Measurements from ENCODE around the gene GBP5.

Gene GBP5

DNA sequence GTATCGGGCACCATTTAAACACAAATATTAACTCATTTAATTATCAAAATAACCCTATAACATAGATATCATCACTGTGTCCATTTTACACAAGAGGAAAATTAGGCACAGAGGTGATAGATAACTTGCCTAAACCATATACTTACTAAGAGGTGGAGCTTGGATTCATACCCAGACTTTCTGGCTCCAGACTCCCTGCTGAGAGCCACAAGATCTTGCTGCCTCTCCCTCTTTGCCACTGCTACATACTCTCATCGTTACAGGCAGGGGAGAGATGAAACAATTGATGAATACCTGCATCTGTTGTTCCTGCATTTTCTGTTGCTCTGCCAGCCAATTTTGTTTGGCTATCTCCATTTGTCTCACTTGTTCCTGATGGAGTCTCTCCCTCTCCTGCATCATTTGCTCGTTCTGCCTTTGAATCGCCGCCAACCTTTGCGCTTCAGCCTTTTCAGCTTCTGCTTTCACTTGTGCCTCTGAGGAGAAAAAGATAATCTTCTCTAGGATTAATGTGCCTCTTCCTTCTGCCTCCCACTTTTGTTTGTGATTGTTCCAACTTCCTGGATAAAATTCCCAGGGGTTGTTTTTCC, 10.6 kb downstream of the GBP5 start:
- ATAC-seq = peak; percentile 81
- no peak for TF ChIP-seq BACH2 (CRISPR knock-in tag; IDR thresholded peaks at IDR 0.05; ENCODE audit: borderline replicate concordance)
- TF ChIP-seq, protein P1, sequence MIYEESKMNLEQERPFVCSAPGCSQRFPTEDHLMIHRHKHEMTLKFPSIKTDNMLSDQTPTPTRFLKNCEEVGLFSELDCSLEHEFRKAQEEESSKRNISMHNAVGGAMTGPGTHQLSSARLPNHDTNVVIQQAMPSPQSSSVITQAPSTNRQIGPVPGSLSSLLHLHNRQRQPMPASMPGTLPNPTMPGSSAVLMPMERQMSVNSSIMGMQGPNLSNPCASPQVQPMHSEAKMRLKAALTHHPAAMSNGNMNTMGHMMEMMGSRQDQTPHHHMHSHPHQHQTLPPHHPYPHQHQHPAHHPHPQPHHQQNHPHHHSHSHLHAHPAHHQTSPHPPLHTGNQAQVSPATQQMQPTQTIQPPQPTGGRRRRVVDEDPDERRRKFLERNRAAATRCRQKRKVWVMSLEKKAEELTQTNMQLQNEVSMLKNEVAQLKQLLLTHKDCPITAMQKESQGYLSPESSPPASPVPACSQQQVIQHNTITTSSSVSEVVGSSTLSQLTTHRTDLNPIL (CRISPR knock-in tag; IDR thresholded peaks at IDR 0.05; ENCODE audit: low read depth) = no peak
- TF ChIP-seq CSDC2 (CRISPR knock-in tag; IDR thresholded peaks at IDR 0.05) = no peak
- no peak for TF ChIP-seq ZNF8 (CRISPR knock-in tag; IDR thresholded peaks at IDR 0.05)
- TF ChIP-seq RARB (CRISPR knock-in tag; IDR thresholded peaks at IDR 0.05) = no peak
- TF ChIP-seq ZC3H10 (CRISPR knock-in tag; IDR thresholded peaks at IDR 0.05) = no peak
- TF ChIP-seq, protein P2, sequence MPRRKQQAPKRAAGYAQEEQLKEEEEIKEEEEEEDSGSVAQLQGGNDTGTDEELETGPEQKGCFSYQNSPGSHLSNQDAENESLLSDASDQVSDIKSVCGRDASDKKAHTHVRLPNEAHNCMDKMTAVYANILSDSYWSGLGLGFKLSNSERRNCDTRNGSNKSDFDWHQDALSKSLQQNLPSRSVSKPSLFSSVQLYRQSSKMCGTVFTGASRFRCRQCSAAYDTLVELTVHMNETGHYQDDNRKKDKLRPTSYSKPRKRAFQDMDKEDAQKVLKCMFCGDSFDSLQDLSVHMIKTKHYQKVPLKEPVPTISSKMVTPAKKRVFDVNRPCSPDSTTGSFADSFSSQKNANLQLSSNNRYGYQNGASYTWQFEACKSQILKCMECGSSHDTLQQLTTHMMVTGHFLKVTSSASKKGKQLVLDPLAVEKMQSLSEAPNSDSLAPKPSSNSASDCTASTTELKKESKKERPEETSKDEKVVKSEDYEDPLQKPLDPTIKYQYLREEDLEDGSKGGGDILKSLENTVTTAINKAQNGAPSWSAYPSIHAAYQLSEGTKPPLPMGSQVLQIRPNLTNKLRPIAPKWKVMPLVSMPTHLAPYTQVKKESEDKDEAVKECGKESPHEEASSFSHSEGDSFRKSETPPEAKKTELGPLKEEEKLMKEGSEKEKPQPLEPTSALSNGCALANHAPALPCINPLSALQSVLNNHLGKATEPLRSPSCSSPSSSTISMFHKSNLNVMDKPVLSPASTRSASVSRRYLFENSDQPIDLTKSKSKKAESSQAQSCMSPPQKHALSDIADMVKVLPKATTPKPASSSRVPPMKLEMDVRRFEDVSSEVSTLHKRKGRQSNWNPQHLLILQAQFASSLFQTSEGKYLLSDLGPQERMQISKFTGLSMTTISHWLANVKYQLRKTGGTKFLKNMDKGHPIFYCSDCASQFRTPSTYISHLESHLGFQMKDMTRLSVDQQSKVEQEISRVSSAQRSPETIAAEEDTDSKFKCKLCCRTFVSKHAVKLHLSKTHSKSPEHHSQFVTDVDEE (CRISPR knock-in tag; IDR thresholded peaks at IDR 0.05) = no peak
- no peak for TF ChIP-seq ZNF565 (CRISPR knock-in tag; conservative IDR thresholded peaks at IDR 0.05; ENCODE audit: low read depth)
- no peak for TF ChIP-seq GLIS3 (CRISPR knock-in tag; IDR thresholded peaks at IDR 0.05)
- TF ChIP-seq, protein P3, sequence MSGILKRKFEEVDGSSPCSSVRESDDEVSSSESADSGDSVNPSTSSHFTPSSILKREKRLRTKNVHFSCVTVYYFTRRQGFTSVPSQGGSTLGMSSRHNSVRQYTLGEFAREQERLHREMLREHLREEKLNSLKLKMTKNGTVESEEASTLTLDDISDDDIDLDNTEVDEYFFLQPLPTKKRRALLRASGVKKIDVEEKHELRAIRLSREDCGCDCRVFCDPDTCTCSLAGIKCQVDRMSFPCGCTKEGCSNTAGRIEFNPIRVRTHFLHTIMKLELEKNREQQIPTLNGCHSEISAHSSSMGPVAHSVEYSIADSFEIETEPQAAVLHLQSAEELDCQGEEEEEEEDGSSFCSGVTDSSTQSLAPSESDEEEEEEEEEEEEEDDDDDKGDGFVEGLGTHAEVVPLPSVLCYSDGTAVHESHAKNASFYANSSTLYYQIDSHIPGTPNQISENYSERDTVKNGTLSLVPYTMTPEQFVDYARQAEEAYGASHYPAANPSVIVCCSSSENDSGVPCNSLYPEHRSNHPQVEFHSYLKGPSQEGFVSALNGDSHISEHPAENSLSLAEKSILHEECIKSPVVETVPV (CRISPR knock-in tag; IDR thresholded peaks at IDR 0.05) = no peak
- TF ChIP-seq ZNF70 (CRISPR knock-in tag; IDR thresholded peaks at IDR 0.05) = no peak
- TF ChIP-seq TOX (CRISPR knock-in tag; IDR thresholded peaks at IDR 0.05; ENCODE audit: borderline replicate concordance) = no peak
- no peak for TF ChIP-seq ARNTL (CRISPR knock-in tag; IDR thresholded peaks at IDR 0.05; ENCODE audit: borderline replicate concordance, low read depth)

DNA sequence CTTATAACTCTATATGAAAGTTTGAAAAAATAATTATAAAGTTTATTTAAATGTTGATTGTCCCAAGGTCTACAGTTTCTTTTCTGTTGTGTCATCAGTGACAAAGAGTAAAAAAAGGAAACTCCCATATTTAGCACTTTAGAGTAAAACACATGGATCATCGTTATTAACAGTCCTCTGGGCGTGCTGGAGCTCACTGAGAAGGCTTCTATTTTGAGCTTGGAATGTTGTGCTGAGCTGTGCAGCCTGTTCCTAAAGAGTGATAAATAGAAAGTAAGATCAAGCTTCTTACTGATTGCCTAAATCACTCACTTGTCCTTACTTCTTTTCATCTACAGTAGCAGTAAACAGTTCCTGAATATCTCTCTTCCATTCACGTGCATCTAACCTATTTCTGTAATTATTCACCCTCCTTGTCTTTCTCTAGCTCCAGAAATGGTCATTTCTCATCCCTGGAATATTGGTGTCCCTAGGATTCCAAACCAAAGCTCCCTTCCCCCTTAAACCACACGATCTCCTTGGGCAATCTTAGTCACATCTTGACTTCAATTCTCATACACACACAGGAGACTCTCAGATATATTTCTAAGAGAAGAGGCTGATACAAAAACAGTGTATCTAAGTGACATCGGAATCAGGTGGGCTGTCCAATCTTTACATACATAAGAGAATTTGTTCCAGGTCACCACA, 11.9 kb downstream of the GBP5 start:
- peak; percentile 58 for ATAC-seq

More for the DNA sequence above, 11.9 kb downstream of the GBP5 start:
- no peak for TF ChIP-seq ZFP30 (CRISPR knock-in tag; IDR thresholded peaks at IDR 0.05)
- no peak for TF ChIP-seq OSR1 (CRISPR knock-in tag; IDR thresholded peaks at IDR 0.05)
- TF ChIP-seq ISL1 (CRISPR knock-in tag; IDR thresholded peaks at IDR 0.05) = no peak
- no peak for TF ChIP-seq ZNF565 (CRISPR knock-in tag; conservative IDR thresholded peaks at IDR 0.05; ENCODE audit: low read depth)
- TF ChIP-seq, protein P3 (CRISPR knock-in tag; IDR thresholded peaks at IDR 0.05) = no peak
- no peak for TF ChIP-seq PPARA (CRISPR knock-in tag; IDR thresholded peaks at IDR 0.05; ENCODE audit: borderline replicate concordance)
- TF ChIP-seq, protein P1 (CRISPR knock-in tag; IDR thresholded peaks at IDR 0.05; ENCODE audit: low read depth) = no peak
- TF ChIP-seq ZNF70 (CRISPR knock-in tag; IDR thresholded peaks at IDR 0.05) = no peak
- TF ChIP-seq TCF4 (CRISPR knock-in tag; IDR thresholded peaks at IDR 0.05; ENCODE audit: borderline replicate concordance) = no peak
- no peak for TF ChIP-seq TOX (CRISPR knock-in tag; IDR thresholded peaks at IDR 0.05; ENCODE audit: borderline replicate concordance)
- TF ChIP-seq, protein P4, sequence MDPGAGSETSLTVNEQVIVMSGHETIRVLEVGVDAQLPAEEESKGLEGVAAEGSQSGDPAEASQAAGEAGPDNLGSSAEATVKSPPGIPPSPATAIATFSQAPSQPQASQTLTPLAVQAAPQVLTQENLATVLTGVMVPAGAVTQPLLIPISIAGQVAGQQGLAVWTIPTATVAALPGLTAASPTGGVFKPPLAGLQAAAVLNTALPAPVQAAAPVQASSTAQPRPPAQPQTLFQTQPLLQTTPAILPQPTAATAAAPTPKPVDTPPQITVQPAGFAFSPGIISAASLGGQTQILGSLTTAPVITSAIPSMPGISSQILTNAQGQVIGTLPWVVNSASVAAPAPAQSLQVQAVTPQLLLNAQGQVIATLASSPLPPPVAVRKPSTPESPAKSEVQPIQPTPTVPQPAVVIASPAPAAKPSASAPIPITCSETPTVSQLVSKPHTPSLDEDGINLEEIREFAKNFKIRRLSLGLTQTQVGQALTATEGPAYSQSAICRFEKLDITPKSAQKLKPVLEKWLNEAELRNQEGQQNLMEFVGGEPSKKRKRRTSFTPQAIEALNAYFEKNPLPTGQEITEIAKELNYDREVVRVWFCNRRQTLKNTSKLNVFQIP (CRISPR knock-in tag; IDR thresholded peaks at IDR 0.05; ENCODE audit: borderline replicate concordance, low read depth) = no peak
- TF ChIP-seq, protein P2 (CRISPR knock-in tag; IDR thresholded peaks at IDR 0.05) = no peak
- no peak for TF ChIP-seq RARB (CRISPR knock-in tag; IDR thresholded peaks at IDR 0.05)
- TF ChIP-seq GLIS3 (CRISPR knock-in tag; IDR thresholded peaks at IDR 0.05) = no peak
- no peak for TF ChIP-seq ZFP3 (CRISPR knock-in tag; IDR thresholded peaks at IDR 0.05)
- no peak for TF ChIP-seq ZC3H10 (CRISPR knock-in tag; IDR thresholded peaks at IDR 0.05)
- no peak for TF ChIP-seq ARNTL (CRISPR knock-in tag; IDR thresholded peaks at IDR 0.05; ENCODE audit: borderline replicate concordance, low read depth)
- TF ChIP-seq ZNF8 (CRISPR knock-in tag; IDR thresholded peaks at IDR 0.05) = no peak
- no peak for TF ChIP-seq BACH2 (CRISPR knock-in tag; IDR thresholded peaks at IDR 0.05; ENCODE audit: borderline replicate concordance)
- TF ChIP-seq ESRRG (CRISPR knock-in tag; IDR thresholded peaks at IDR 0.05) = no peak
